B cell (primary cell): Measurements from ENCODE around the gene MAP3K13. TPM values are rescaled to one million over a fixed set of nuclear protein-coding genes. Genes with fewer than 3 reads are reported as not detected.

Source experiments
- ATAC-seq: fragments of 200-7000 bp; cut with Tn5 transposase; one replicate; pipeline ENCODE4 v1.10.0; 2021; ENCODE audit warnings: low read depth, mild to moderate bottlenecking, moderate number of reproducible peaks, moderate library complexity
- CTCF ChIA-PET: fragments of 350-600 bp; sonication (Branson Sonifier 250); formaldehyde crosslinking; loops from one replicate; lab custom pipeline; 2021; ENCODE audit warnings: antibody characterized with exemption, inconsistent platforms; lab: Charles Lee
- POLR2A ChIA-PET: fragments of 350-600 bp; sonication (Branson Sonifier 250); formaldehyde crosslinking; loops from one replicate; lab custom pipeline; 2021; ENCODE audit warnings: antibody characterized with exemption; lab: Charles Lee
- DNase-seq: peaks from one replicate; pipeline ENCODE4 v3.0.0; 2013
- H2AFZ ChIP-seq: 2 replicates; pipeline ENCODE4 v1.6.1; 2012; ENCODE audit warnings: mild to moderate bottlenecking, low read depth, low read length; ENCODE audit not compliant: insufficient read depth, poor library complexity, severe bottlenecking
- H3K27ac ChIP-seq, 2 donors: 1 replicate in 1 of 2; 2 replicates in 1 of 2; pipeline ENCODE4 v1.5.1; 2012 to 2013; ENCODE audit warnings: low read length in 2 of 2, mild to moderate bottlenecking in 2 of 2, moderate library complexity in 1 of 2
- H3K27me3 ChIP-seq, 4 experiments: fragments of 200-600 bp in 1 of 4; sonication (generic) in 1 of 4; replicated peaks in 1 of 4; 1 replicate in 2 of 4; 2 replicates in 2 of 4; pipeline versions ENCODE4 v1.6.1 to v1.7.0; 2013 to 2016; ENCODE audit warnings: low read length in 3 of 4, mild to moderate bottlenecking in 2 of 4, mixed read lengths in 1 of 4, moderate library complexity in 1 of 4; ENCODE audit not compliant: insufficient read depth in 4 of 4, control insufficient read depth in 3 of 4; ENCODE audit errors: control extremely low read depth in 1 of 4
- H3K36me3 ChIP-seq, 2 experiments: replicated peaks in 1 of 2; 1 replicate in 1 of 2; 2 replicates in 1 of 2; pipeline versions ENCODE4 v1.6.1 to v1.7.1; 2013; ENCODE audit warnings: low read length in 1 of 2; ENCODE audit not compliant: insufficient read depth in 2 of 2, control insufficient read depth in 1 of 2; ENCODE audit errors: control extremely low read depth in 1 of 2, extremely low read depth in 1 of 2
- H3K4me1 ChIP-seq, 2 donors: fragments of 200-600 bp in 1 of 2; sonication (generic) in 1 of 2; 1 replicate in 1 of 2; 2 replicates in 1 of 2; pipeline versions ENCODE4 v1.5.1 to v1.6.1; 2013 to 2017; ENCODE audit warnings: low read length in 2 of 2; ENCODE audit not compliant: control insufficient read depth in 2 of 2, insufficient read depth in 2 of 2
- H3K4me2 ChIP-seq: replicated peaks from 2 replicates; pipeline ENCODE3; 2012; ENCODE audit warnings: mild to moderate bottlenecking, low read depth, low read length; ENCODE audit not compliant: poor library complexity, severe bottlenecking
- H3K4me3 ChIP-seq, 5 experiments: fragments of 200-600 bp in 1 of 5; sonication (generic) in 1 of 5; 1 replicate in 3 of 5; 2 replicates in 2 of 5; pipeline versions ENCODE4 v1.5.1 to v1.7.0; 2011 to 2016; ENCODE audit warnings: low read length in 4 of 5, mild to moderate bottlenecking in 4 of 5, low read depth in 2 of 5, control low read depth in 1 of 5, moderate library complexity in 1 of 5; ENCODE audit not compliant: insufficient read depth in 1 of 5; ENCODE audit errors: control extremely low read depth in 1 of 5, extremely low read depth in 1 of 5
- H3K79me2 ChIP-seq: fragments of 200-600 bp; sonication (generic); one replicate; pipeline ENCODE4 v1.6.0; 2016; ENCODE audit warnings: low read length; ENCODE audit not compliant: control insufficient read depth, insufficient read depth
- H3K9ac ChIP-seq: fragments of 200-600 bp; sonication (generic); 2 replicates; pipeline ENCODE4 v1.6.1; 2017; ENCODE audit warnings: mild to moderate bottlenecking, low read length, moderate library complexity
- H3K9me3 ChIP-seq, 3 donors: one replicate each; pipeline versions ENCODE4 v1.6.1 to v1.7.1; 2013; ENCODE audit warnings: low read length in 2 of 3; ENCODE audit not compliant: control insufficient read depth in 2 of 3, insufficient read depth in 1 of 3; ENCODE audit errors: control extremely low read depth in 1 of 3
- H4K20me1 ChIP-seq: 2 replicates; pipeline ENCODE4 v1.6.0; 2012; ENCODE audit warnings: mild to moderate bottlenecking, low read length; ENCODE audit not compliant: insufficient read depth, control insufficient read depth, poor library complexity, severe bottlenecking
- H3K27ac Mint-ChIP-seq: one replicate; pipeline ENCODE4 v1.8.0; 2021; ENCODE audit warnings: mixed read lengths
- H3K27me3 Mint-ChIP-seq: one replicate; pipeline ENCODE4 v1.8.0; 2021; ENCODE audit warnings: mixed read lengths
- H3K4me1 Mint-ChIP-seq: one replicate; pipeline ENCODE4 v1.8.0; 2021; ENCODE audit warnings: mixed read lengths
- H3K4me3 Mint-ChIP-seq: one replicate; pipeline ENCODE4 v1.8.0; 2021; ENCODE audit warnings: mixed read lengths
- H3K9me3 Mint-ChIP-seq: one replicate; pipeline ENCODE4 v1.8.0; 2022; ENCODE audit warnings: mixed read lengths; ENCODE audit not compliant: insufficient read depth
- CTCF ChIP-seq: fragments of 200-600 bp; IDR thresholded peaks from one replicate; pipeline ENCODE4 v1.8.0; 2022; ENCODE audit warnings: antibody characterized with exemption, mild to moderate bottlenecking
- EZH2 ChIP-seq: IDR thresholded peaks from 2 replicates; pipeline ENCODE4 v1.6.1; 2012; ENCODE audit warnings: borderline replicate concordance, low read depth, mild to moderate bottlenecking, moderate library complexity, low read length; ENCODE audit not compliant: insufficient read depth, poor library complexity, severe bottlenecking
- WGBS: methylation state at CpG from one replicate; pipeline ENCODE4 v1.1.5; 2013; ENCODE audit warnings: missing lambda C conversion rate; ENCODE audit not compliant: insufficient coverage; 5-methylcytosine and 5-hydroxymethylcytosine counted together
- intact Hi-C: fragments of 100-400 bp; cut with micrococcal nuclease; formaldehyde crosslinking; loops from one replicate; pipeline ENCODE4 v1.10.0; 2022
- polyA plus RNA-seq: library from polyadenylated mRNA; depleted of rRNA; stranded (reverse); fragments of >200 nt; gene quantifications from 2 replicates; pipeline ENCODE4 v1.2.3, GENCODE V29; 2012
- total RNA-seq, 2 donors: library from RNA; stranded (reverse); fragments of 120-200 nt in 1 of 2; gene quantifications; 1 replicate in 1 of 2; 2 replicates in 1 of 2; pipeline versions ENCODE4 v1.2.3 to v1.2.4, GENCODE V29; 2013 to 2022

MAP3K13 gene
- total and polyA plus RNA-seq, 2 donors (not counting 1 experiment from before 2014, with no cell fraction given), result 5.7 to 9.2 TPM

GRCh38 chr3:185337231-185337816, 25.6 kb upstream of the MAP3K13 start:
- no peaks in the 10 kb centered on the region for H3K27me3 Mint-ChIP-seq
- no peak for ATAC-seq
- peaks cover 4% of the 10 kb centered on the region for H3K4me1 Mint-ChIP-seq
- 100% methylated on average over 2 of the region's 5 CpGs for WGBS
- DNase-seq, result no peak
- TF ChIP-seq EZH2, result no peak
- TF ChIP-seq CTCF, result no peak
- ChIA-PET CTCF (no interaction called here), POLR2A (no interaction called here)
- Histone ChIP-seq H3K4me1 (peaks cover 5% of the 10 kb centered on the region in 2 donors), H3K9me3 (no peaks in the 10 kb centered on the region), H3K9ac (no peak overlapping the region), H3K27ac (no peak overlapping the region), H3K79me2 (no peaks in the 10 kb centered on the region), H3K36me3 (no peaks in the 10 kb centered on the region), H2AFZ (no peak overlapping the region), H3K4me2 (no peak overlapping the region), H3K4me3 (no peak overlapping the region), H4K20me1 (no peaks in the 10 kb centered on the region), H3K27me3 (no peaks in the 10 kb centered on the region)
- H3K27ac Mint-ChIP-seq, result no peak overlapping the region
- no peak overlapping the region for H3K4me3 Mint-ChIP-seq
- no peaks in the 10 kb centered on the region for H3K9me3 Mint-ChIP-seq
- intact Hi-C loops, result no loop called here

GRCh38 chr3:185339945-185340344, 23.0 kb upstream of the MAP3K13 start:
- no peaks in the 10 kb centered on the region for H3K36me3 ChIP-seq
- Mint-ChIP-seq H3K27ac (no peak overlapping the region), H3K4me1 (peaks cover 7% of the 10 kb centered on the region), H3K9me3 (no peaks in the 10 kb centered on the region), H3K27me3 (no peaks in the 10 kb centered on the region), H3K4me3 (no peak overlapping the region)
- no CpG with 5 or more reads among the region's 2 CpGs for WGBS
- H4K20me1 ChIP-seq, result no peaks in the 10 kb centered on the region
- intact Hi-C loops, result no loop called here
- no peak overlapping the region for H2AFZ ChIP-seq
- H3K9ac ChIP-seq, result no peak overlapping the region
- no peak overlapping the region for H3K27ac ChIP-seq
- H3K27me3 ChIP-seq, result no peaks in the 10 kb centered on the region
- ChIA-PET POLR2A (no interaction called here), CTCF (no interaction called here)
- no peaks in the 10 kb centered on the region for H3K79me2 ChIP-seq
- no peak for ATAC-seq
- peaks cover 6 to 7% of the 10 kb centered on the region in 2 donors for H3K4me1 ChIP-seq
- H3K4me2 ChIP-seq, result no peak overlapping the region
- no peak overlapping the region for H3K4me3 ChIP-seq
- no peak for DNase-seq
- H3K9me3 ChIP-seq, result no peaks in the 10 kb centered on the region
- no peak for TF ChIP-seq EZH2
- no peak for TF ChIP-seq CTCF
